Vagina (tissue), 2 donors: ENCODE data around the gene SP140L.
"Not testable (repeated sequence)": the region's sequence is repeated elsewhere in the genome, so short reads cannot be mapped to it uniquely, and the experiment has no call there.

Experiments
- POLR2A ChIP-seq, 2 donors: fragments of 450-650 bp; IDR thresholded peaks; one replicate each; pipeline ENCODE4 v1.6.1; 2017; ENCODE audit warnings: antibody characterized with exemption in 2 of 2, mild to moderate bottlenecking in 2 of 2, moderate library complexity in 2 of 2
- POLR2AphosphoS5 ChIP-seq, 2 donors: sonication (generic); formaldehyde crosslinking; IDR thresholded peaks; one replicate each; pipeline ENCODE4 v1.9.0; 2017; ENCODE audit warnings: antibody characterized with exemption in 2 of 2, mild to moderate bottlenecking in 2 of 2, low read depth in 1 of 2; ENCODE audit not compliant: insufficient read depth in 1 of 2
- TF ChIP-seq, protein P1 (sequence below), 3 experiments: fragments of 450-650 bp in 2 of 3; fragments of 200-600 bp in 1 of 3; sonication (generic) in 1 of 3; IDR thresholded peaks; one replicate each; pipeline ENCODE4 v1.5.1; 2017 to 2019; ENCODE audit warnings: antibody characterized with exemption in 3 of 3, mild to moderate bottlenecking in 2 of 3, moderate library complexity in 2 of 3

DNA sequence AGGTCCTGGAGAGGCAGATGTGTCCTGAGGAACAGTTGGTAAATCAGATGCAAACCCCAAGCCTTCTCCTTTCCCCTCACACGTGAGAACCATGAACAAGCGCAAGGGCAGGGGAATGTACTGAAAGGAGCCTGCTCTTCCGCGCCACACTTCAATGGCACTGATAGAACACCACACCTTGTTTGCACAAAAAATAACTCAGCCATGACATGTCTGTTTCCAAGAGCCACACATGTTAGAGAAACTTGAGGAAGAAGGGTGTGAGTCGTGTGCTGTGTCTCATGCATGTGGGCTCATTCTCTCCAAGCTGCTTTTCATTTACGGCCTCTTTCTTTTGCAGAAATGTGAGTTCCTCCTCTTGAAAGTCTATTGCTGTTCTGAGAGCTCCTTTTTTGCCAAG is 74.0 kb downstream of the SP140L start:
- TF ChIP-seq, protein P1, sequence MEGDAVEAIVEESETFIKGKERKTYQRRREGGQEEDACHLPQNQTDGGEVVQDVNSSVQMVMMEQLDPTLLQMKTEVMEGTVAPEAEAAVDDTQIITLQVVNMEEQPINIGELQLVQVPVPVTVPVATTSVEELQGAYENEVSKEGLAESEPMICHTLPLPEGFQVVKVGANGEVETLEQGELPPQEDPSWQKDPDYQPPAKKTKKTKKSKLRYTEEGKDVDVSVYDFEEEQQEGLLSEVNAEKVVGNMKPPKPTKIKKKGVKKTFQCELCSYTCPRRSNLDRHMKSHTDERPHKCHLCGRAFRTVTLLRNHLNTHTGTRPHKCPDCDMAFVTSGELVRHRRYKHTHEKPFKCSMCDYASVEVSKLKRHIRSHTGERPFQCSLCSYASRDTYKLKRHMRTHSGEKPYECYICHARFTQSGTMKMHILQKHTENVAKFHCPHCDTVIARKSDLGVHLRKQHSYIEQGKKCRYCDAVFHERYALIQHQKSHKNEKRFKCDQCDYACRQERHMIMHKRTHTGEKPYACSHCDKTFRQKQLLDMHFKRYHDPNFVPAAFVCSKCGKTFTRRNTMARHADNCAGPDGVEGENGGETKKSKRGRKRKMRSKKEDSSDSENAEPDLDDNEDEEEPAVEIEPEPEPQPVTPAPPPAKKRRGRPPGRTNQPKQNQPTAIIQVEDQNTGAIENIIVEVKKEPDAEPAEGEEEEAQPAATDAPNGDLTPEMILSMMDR (IDR thresholded peaks at IDR 0.05), result not testable (repeated sequence)
- not testable (repeated sequence) for TF ChIP-seq POLR2A (IDR thresholded peaks at IDR 0.05); POLR2AphosphoS5 (IDR thresholded peaks at IDR 0.05; ENCODE audit: insufficient read depth in 1 of 2, low read depth in 1 of 2)
